HG03196 (cell line): Measurements from ENCODE around the gene ROCK2.
A peak's percentile ranks its signal among the peaks of the same experiment; 100 is the strongest.
"Not testable (repeated sequence)": the region's sequence is repeated elsewhere in the genome, so short reads cannot be mapped to it uniquely, and the experiment has no call there.

ENCODE experiments used
- ATAC-seq: cut with Tn5 transposase; IDR thresholded peaks from one replicate; pipeline ENCODE4 v1.9.1; 2021; ENCODE audit not compliant: unreplicated experiment

ROCK2 gene

DNA sequence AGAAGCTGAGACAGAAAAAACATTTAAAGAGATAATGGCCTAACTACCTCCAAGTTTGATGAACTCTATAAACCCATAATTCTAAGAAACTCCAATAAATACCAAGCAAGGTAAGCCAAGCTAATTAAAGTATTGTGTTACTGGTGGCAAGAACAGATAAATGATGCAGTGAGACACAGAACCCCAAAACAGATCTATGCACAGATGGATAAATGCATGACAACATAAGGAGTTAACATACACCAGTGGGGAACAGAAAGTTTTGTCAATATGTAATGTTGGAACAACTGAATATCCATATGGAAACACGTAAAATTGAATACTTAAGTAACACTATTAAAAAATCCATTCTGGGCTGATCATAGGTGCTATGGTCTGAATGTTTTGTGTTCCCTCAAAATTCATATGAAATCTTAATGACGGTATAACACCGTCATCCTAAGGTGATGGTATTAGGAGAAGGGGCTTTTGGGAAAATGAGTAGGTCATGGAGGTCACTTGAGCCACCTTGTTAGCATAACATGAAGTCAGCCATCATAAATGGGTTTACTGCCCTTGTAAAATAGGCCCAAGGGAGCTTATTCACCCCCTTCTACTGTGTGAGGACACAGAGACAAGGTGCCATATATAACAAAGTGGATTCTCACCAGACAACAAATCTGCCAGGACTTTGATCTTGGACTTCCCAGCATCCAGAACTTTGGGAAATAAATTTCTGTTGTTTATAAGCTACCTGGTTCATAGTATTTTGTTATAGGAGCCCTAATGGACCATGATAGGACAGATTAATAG is 102.8 kb downstream of the ROCK2 start:
- ATAC-seq: no peak

GRCh38 chr2:11239666-11240462 is 104.6 kb downstream of the ROCK2 start:
- no peak for ATAC-seq

- ATAC-seq: no peak
Measured at GRCh38 chr2:11239147-11239546, 105.3 kb downstream of the ROCK2 start.

DNA sequence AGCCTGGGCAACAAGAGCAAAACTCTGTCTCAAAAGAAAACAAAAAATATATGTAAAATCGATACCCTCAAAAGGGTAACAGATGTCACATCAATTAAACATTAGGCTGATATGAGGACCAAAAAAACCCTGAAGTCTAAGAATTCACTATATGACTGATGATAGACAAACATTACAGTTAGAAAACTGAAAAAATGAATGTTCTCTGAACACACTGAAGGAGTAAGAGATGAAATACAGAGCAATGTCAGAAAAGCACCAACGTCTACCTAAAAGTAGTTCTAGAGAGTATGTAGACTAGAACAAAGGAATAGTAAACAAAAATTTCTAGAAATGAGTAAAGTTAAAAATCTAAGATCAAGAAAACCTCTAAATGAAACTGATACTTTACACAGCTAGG is 107.3 kb downstream of the ROCK2 start:
- ATAC-seq: no peak

- no peak for ATAC-seq
Measured at GRCh38 chr2:11236335-11236734, 108.1 kb downstream of the ROCK2 start.

- no peak for ATAC-seq
Measured at GRCh38 chr2:11235583-11235982, 108.9 kb downstream of the ROCK2 start.

DNA sequence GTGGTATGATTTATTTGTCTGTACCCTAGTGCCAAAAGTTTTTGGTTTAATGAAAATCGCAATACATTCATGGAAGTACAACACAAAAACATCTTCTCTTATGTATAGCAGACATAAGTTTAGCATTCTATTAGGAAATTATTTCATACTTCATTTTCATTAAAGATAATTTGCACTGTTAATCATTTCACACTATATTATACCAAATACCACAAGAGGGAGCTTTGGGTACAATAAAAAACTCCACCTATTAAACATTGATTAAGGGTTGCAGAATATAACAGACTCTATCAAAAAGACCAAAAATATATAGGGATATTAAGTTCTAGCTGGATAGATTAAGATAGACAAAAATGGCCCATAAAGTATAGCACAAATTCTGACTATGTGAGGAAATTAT is 110.1 kb downstream of the ROCK2 start:
- ATAC-seq: no peak

GRCh38 chr2:11231193-11231592 is 113.2 kb downstream of the ROCK2 start:
- ATAC-seq: not testable (repeated sequence)

DNA sequence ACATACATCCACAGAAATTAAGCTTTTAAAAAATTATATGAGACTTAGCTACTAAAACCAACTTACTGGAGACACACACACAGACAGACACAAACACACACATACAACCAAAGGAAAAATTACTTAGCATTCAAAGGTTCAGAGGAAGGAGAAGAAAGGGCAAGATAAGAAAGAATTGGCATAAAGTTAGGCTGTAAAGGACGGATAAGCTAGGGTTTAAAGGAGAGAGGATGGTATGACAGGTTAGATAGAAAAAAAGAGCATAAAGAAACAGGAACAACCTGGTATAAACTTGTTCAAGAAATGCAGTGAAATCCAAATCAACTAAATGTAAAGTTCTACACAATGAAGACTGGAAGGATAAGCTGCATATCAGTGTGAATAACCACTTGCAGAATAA is 115.7 kb downstream of the ROCK2 start:
- no peak for ATAC-seq

- no peak for ATAC-seq
Measured at GRCh38 chr2:11227595-11227994, 116.8 kb downstream of the ROCK2 start.

GRCh38 chr2:11224887-11225286 is 119.5 kb downstream of the ROCK2 start:
- no peak for ATAC-seq

DNA sequence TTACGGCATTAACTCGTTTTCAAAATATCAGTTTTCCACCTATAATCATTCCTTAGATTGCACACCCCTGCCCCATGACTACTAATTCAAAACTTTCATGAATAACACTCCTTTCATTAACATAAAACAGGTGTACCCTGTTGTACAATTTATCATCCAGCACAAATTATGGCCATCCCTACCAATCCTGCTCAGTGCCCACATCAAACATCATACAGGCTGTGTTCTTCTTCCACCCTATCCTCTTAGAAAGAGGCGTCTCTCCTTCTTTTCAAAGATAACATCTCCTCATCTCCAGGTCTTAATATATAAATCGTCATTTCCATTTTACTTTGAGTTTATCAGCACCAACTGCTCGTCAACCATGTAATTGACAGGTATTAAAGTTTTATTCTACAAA is 121.6 kb downstream of the ROCK2 start:
- ATAC-seq: no peak

DNA sequence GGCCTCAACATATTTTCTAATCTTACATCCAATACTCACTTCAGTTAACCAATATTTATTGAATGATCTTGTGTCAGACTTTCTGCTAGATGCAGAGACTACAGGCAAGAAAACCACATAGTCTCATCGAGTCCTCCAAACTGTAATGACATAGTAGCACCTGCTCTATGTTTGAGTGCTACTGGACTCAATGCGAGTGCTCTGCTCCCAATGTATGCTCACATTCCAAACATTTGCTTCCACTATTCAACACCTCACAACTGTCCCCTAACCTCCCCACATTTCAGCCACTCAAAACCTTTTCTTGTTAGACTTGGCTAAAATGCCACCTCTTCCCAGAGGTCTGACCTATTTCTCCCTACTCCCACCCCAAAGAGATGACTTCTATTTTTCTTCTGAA is 124.0 kb downstream of the ROCK2 start:
- no peak for ATAC-seq

GRCh38 chr2:11215407-11215806 is 129.0 kb downstream of the ROCK2 start:
- no peak for ATAC-seq

DNA sequence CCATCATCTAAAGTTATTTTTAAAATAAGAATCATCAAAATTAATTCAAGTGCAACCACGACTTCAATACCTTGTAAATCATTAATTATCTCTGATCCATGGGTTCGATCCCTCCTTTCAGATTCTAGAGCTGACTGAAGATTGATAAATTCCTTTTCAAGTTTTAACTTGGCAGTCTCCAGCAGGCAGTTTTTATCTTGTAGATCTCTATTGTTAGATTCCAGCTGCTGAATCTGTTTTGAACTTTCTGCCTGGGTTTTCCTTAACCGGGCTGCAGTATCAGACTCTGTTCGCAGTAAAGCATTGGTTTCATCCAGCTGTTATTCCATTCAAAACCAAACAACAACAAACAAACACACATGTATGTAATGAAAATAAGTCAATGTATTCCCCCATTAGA is 129.7 kb downstream of the ROCK2 start:
- no peak for ATAC-seq

DNA sequence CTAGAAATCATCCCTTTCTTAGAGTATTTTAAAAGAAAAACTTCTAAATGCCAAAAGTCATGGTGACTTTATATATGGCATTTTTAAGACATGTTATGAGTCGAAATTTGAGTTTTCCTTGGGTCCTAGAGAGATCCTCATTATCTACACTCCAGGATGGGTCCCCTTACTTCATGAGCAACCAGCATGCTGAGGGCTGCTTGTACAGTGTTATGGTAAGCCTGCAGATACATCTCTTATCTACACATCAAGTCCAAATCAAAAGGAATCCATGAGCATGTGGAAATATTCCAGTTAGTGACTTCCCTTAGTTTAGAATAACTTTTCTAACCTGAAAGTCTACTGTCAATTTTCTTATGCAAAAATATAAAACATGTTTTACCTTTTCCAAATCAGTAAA is 130.5 kb downstream of the ROCK2 start:
- no peak for ATAC-seq

GRCh38 chr2:11213090-11213638 is 131.3 kb downstream of the ROCK2 start:
- ATAC-seq: no peak

GRCh38 chr2:11212645-11213044 is 131.8 kb downstream of the ROCK2 start:
- ATAC-seq: no peak

GRCh38 chr2:11208083-11208482 is 136.4 kb downstream of the ROCK2 start:
- ATAC-seq: no peak

DNA sequence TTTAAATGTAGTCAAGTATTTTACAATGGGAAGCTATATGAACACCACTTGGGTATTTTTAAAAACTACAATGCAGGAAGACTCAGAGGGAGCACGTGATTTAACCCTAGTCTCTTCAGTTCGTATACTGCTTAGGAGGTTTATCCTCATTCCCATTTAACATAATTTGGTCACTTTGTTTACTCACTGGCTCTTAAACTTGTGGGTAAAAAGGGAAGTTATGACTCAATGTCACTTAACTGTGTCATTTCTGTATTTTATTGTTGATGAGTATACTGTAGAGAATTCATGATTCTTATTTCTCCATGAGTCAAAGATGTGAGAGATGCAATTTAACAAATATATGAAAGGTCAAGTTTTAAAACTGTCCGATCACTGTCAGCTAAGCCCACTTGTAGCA is 141.0 kb downstream of the ROCK2 start:
- ATAC-seq: peak; percentile 70

GRCh38 chr2:11201969-11202368 is 142.5 kb downstream of the ROCK2 start:
- no peak for ATAC-seq

- no peak for ATAC-seq
Measured at GRCh38 chr2:11200651-11201050, 143.8 kb downstream of the ROCK2 start.
